ENCODE results near the gene PARK7.
A peak's percentile ranks its signal among the peaks of the same experiment; 100 is the strongest.

Gene PARK7

GRCh38 chr1:7954683-7955082, 6.8 kb upstream of the PARK7 start:
- H3K4me3 ChIP-seq (replicated peaks; ENCODE audit: insufficient read depth, low read length), result peak overlapping the region; percentile 73
- H3K27me3 ChIP-seq (ENCODE audit: insufficient read depth, poor library complexity, severe bottlenecking), result no peaks in the 10 kb centered on the region
- TF ChIP-seq POLR2AphosphoS5 (IDR thresholded peaks at IDR 0.05; ENCODE audit: low read depth) (no peak), SPI1 (IDR thresholded peaks at IDR 0.05; ENCODE audit: borderline replicate concordance, low read depth) (no peak), REST (IDR thresholded peaks at IDR 0.05; ENCODE audit: insufficient replicate concordance, low read depth) (no peak), GABPA (IDR thresholded peaks at IDR 0.05; ENCODE audit: low read depth) (no peak), CTCF (IDR thresholded peaks at IDR 0.05; ENCODE audit: insufficient read depth, low read length) (no peak)
- H3K27ac ChIP-seq (replicated peaks), result peak overlapping the region; percentile 86
- DNase-seq (ENCODE audit: low read depth in 1 of 2, low spot score in 1 of 2), result no peak

- TF ChIP-seq REST (IDR thresholded peaks at IDR 0.05; ENCODE audit: insufficient replicate concordance, low read depth) (no peak), GABPA (IDR thresholded peaks at IDR 0.05; ENCODE audit: low read depth) (no peak), SPI1 (IDR thresholded peaks at IDR 0.05; ENCODE audit: borderline replicate concordance, low read depth) (no peak), POLR2AphosphoS5 (IDR thresholded peaks at IDR 0.05; ENCODE audit: low read depth) (no peak), CTCF (IDR thresholded peaks at IDR 0.05; ENCODE audit: insufficient read depth, low read length) (no peak)
- H3K27me3 ChIP-seq (ENCODE audit: insufficient read depth, poor library complexity, severe bottlenecking), result no peaks in the 10 kb centered on the region
- no peak for DNase-seq (ENCODE audit: low read depth in 1 of 2, low spot score in 1 of 2)
- H3K27ac ChIP-seq (replicated peaks), result no peak overlapping the region
- H3K4me3 ChIP-seq (replicated peaks; ENCODE audit: insufficient read depth, low read length), result no peak overlapping the region
These were observed 5.1 kb upstream of the PARK7 start for GRCh38 chr1:7956218-7957032.

- DNase-seq (ENCODE audit: low read depth in 1 of 2, low spot score in 1 of 2), result peak in 1 of 2 experiments; percentile 39
- Histone ChIP-seq H3K4me3 (replicated peaks; ENCODE audit: insufficient read depth, low read length) (peak overlapping the region; percentile 70), H3K27ac (replicated peaks) (peak overlapping the region; percentile 79), H3K27me3 (ENCODE audit: insufficient read depth, poor library complexity, severe bottlenecking) (no peaks in the 10 kb centered on the region)
- TF ChIP-seq SPI1 (IDR thresholded peaks at IDR 0.05; ENCODE audit: borderline replicate concordance, low read depth), result no peak
- no peak for TF ChIP-seq POLR2AphosphoS5 (IDR thresholded peaks at IDR 0.05; ENCODE audit: low read depth)
- no peak for TF ChIP-seq GABPA (IDR thresholded peaks at IDR 0.05; ENCODE audit: low read depth)
- no peak for TF ChIP-seq CTCF (IDR thresholded peaks at IDR 0.05; ENCODE audit: insufficient read depth, low read length)
- TF ChIP-seq REST (IDR thresholded peaks at IDR 0.05; ENCODE audit: insufficient replicate concordance, low read depth), result no peak
These were observed 1.3 kb upstream of the PARK7 start for GRCh38 chr1:7960165-7960564.
